GM23338 (cell line): ENCODE data around the gene CDX1. TPM values are rescaled to one million over a fixed set of nuclear protein-coding genes. Genes with fewer than 3 reads are reported as not detected.

Experiments used
- ATAC-seq: fragments of 200-7000 bp; cut with Tn5 transposase; 3 replicates; pipeline ENCODE4 v1.9.1; 2020
- DNase-seq: peaks from one replicate; pipeline ENCODE4 v3.0.0-alpha.2; 2015; ENCODE audit warnings: low spot score
- H2AFZ ChIP-seq: fragments of 200-600 bp; sonication (generic); 2 replicates; pipeline ENCODE4 v1.8.0; 2016; ENCODE audit warnings: antibody characterized with exemption, mild to moderate bottlenecking, moderate library complexity
- H3F3A ChIP-seq: fragments of 200-600 bp; sonication (generic); replicated peaks from 2 replicates; pipeline ENCODE4 v1.8.0; 2017; ENCODE audit warnings: antibody characterized with exemption, mixed run types, low read depth
- H3K27ac ChIP-seq: fragments of 200-600 bp; sonication (generic); 2 replicates; pipeline ENCODE4 v1.6.1; 2016; ENCODE audit warnings: low read depth
- H3K27me3 ChIP-seq: fragments of 200-600 bp; sonication (generic); 2 replicates; pipeline ENCODE4 v1.8.0; 2016; ENCODE audit warnings: mild to moderate bottlenecking, mixed run types, moderate library complexity; ENCODE audit not compliant: insufficient read depth
- H3K36me3 ChIP-seq: fragments of 200-600 bp; sonication (generic); 2 replicates; pipeline ENCODE4 v1.8.0; 2016; ENCODE audit warnings: mild to moderate bottlenecking; ENCODE audit not compliant: insufficient read depth
- H3K4me1 ChIP-seq: fragments of 200-600 bp; sonication (generic); 2 replicates; pipeline ENCODE4 v1.8.0; 2016; ENCODE audit warnings: mild to moderate bottlenecking, moderate library complexity; ENCODE audit not compliant: insufficient read depth
- H3K4me2 ChIP-seq: fragments of 200-600 bp; sonication (generic); 2 replicates; pipeline ENCODE4 v1.7.1; 2017; ENCODE audit warnings: mixed run types
- H3K4me3 ChIP-seq: fragments of 200-600 bp; sonication (generic); 2 replicates; pipeline ENCODE4 v1.6.1; 2016; ENCODE audit warnings: mixed run types
- H3K79me2 ChIP-seq: fragments of 200-600 bp; sonication (generic); replicated peaks from 2 replicates; pipeline ENCODE4 v1.8.0; 2017; ENCODE audit warnings: mild to moderate bottlenecking; ENCODE audit not compliant: insufficient read depth
- H3K9me2 ChIP-seq: fragments of 200-600 bp; sonication (generic); 2 replicates; pipeline ENCODE4 v1.8.0; 2017; ENCODE audit not compliant: insufficient read depth
- H4K20me1 ChIP-seq: fragments of 200-600 bp; sonication (generic); replicated peaks from 2 replicates; pipeline ENCODE4 v1.8.0; 2017; ENCODE audit warnings: mild to moderate bottlenecking; ENCODE audit not compliant: insufficient read depth
- H3K27ac Mint-ChIP-seq: 2 replicates; pipeline ENCODE4 v1.8.0; 2020; ENCODE audit warnings: inconsistent platforms, mild to moderate bottlenecking, moderate library complexity, mixed read lengths
- H3K27me3 Mint-ChIP-seq: 3 replicates; pipeline ENCODE4 v1.8.0; 2022; ENCODE audit warnings: low read depth, mild to moderate bottlenecking, moderate library complexity, mixed read lengths, inconsistent platforms; ENCODE audit not compliant: insufficient read depth, poor library complexity
- H3K36me3 Mint-ChIP-seq: 3 replicates; pipeline ENCODE4 v1.8.0; 2021; ENCODE audit warnings: low read depth, mild to moderate bottlenecking, inconsistent platforms, moderate library complexity, mixed read lengths
- H3K4me1 Mint-ChIP-seq: 3 replicates; pipeline ENCODE4 v1.8.0; 2020; ENCODE audit warnings: mild to moderate bottlenecking, inconsistent platforms, mixed read lengths
- H3K4me3 Mint-ChIP-seq: 3 replicates; pipeline ENCODE4 v1.8.0; 2021; ENCODE audit warnings: moderate library complexity, mild to moderate bottlenecking, inconsistent platforms, mixed read lengths
- H3K9me3 Mint-ChIP-seq: 3 replicates; pipeline ENCODE4 v1.8.0; 2020; ENCODE audit warnings: moderate library complexity, mild to moderate bottlenecking, inconsistent platforms, mixed read lengths
- CREB1 ChIP-seq: fragments of 250-450 bp; sonication (Bioruptor Pico); IDR thresholded peaks from 2 replicates; pipeline ENCODE4 v1.5.0; 2020; ENCODE audit warnings: low read depth, mild to moderate bottlenecking, moderate library complexity
- CTCF ChIP-seq, 2 experiments: fragments of 200-600 bp in 1 of 2; sonication (generic) in 1 of 2; conservative IDR thresholded peaks; 2 replicates each; pipeline versions ENCODE4 v1.5.1 to v1.6.1; 2016 to 2017; ENCODE audit warnings: antibody characterized with exemption in 2 of 2, low read depth in 2 of 2, mild to moderate bottlenecking in 2 of 2, moderate library complexity in 1 of 2
- ETS1 ChIP-seq: IDR thresholded peaks from 2 replicates; pipeline ENCODE4 v1.6.1; 2016; ENCODE audit warnings: antibody characterized with exemption
- EZH2 ChIP-seq: fragments of 200-600 bp; sonication (generic); IDR thresholded peaks from one replicate; pipeline ENCODE4 v1.8.0; 2017; ENCODE audit warnings: antibody characterized with exemption, mild to moderate bottlenecking, low read depth; ENCODE audit not compliant: unreplicated experiment
- EZH2phosphoT487 ChIP-seq: fragments of 200-600 bp; sonication (generic); IDR thresholded peaks from one replicate; pipeline ENCODE4 v1.8.1; 2018; ENCODE audit warnings: antibody characterized with exemption; ENCODE audit not compliant: unreplicated experiment
- JUNB ChIP-seq: IDR thresholded peaks from one replicate; pipeline ENCODE4 v1.6.1; 2016; ENCODE audit warnings: antibody characterized with exemption; ENCODE audit not compliant: unreplicated experiment
- NANOG ChIP-seq: IDR thresholded peaks from 2 replicates; pipeline ENCODE4 v1.6.1; 2016; ENCODE audit warnings: antibody characterized with exemption, borderline replicate concordance
- POLR2AphosphoS5 ChIP-seq: IDR thresholded peaks from 2 replicates; pipeline ENCODE4 v1.6.1; 2016; ENCODE audit warnings: antibody characterized with exemption, low read depth
- REST ChIP-seq: IDR thresholded peaks from one replicate; pipeline ENCODE4 v1.6.1; 2018; ENCODE audit warnings: antibody characterized with exemption; ENCODE audit not compliant: unreplicated experiment
- STAT1 ChIP-seq: IDR thresholded peaks from one replicate; pipeline ENCODE4 v1.6.1; 2016; ENCODE audit warnings: antibody characterized with exemption; ENCODE audit not compliant: unreplicated experiment
- ZNF114 ChIP-seq: fragments of 250-450 bp; sonication (Bioruptor Pico); IDR thresholded peaks from 2 replicates; pipeline ENCODE4 v1.5.0; 2020; ENCODE audit warnings: mild to moderate bottlenecking, moderate library complexity
- ZNF331 ChIP-seq: fragments of 250-450 bp; sonication (Bioruptor Pico); IDR thresholded peaks from 2 replicates; pipeline ENCODE4 v1.5.0; 2020; ENCODE audit warnings: low read depth, mild to moderate bottlenecking, moderate library complexity
- ZNF462 ChIP-seq: fragments of 250-450 bp; sonication (Bioruptor Pico); IDR thresholded peaks from 2 replicates; pipeline ENCODE4 v1.5.0; 2020; ENCODE audit warnings: mild to moderate bottlenecking, moderate library complexity
- polyA plus RNA-seq: library from polyadenylated mRNA; unstranded; fragments of >200 nt; fragmentation: Nextera tagmentation; extraction: Ambion mirVana; gene quantifications from 2 replicates; pipeline ENCODE4 v1.2.1, GENCODE V29; 2016
- total RNA-seq: library from RNA; depleted of rRNA; stranded (reverse); fragments of >200 nt; shearing (Covaris generic); gene quantifications from 2 replicates; pipeline ENCODE4 v1.2.3, GENCODE V29; 2014

CDX1 gene
- total and polyA plus RNA-seq, 2 experiments from 2014 or later, result not detected

- Histone ChIP-seq H3K9me2 (no peaks in the 10 kb centered on the region), H3K36me3 (no peaks in the 10 kb centered on the region), H4K20me1 (no peaks in the 10 kb centered on the region), H3K79me2 (no peaks in the 10 kb centered on the region), H3K4me2 (no peak overlapping the region), H2AFZ (no peak overlapping the region; the same call in 1 of the 2 replicates), H3F3A (no peaks in the 10 kb centered on the region), H3K4me1 (peaks cover 10% of the 10 kb centered on the region), H3K27ac (no peak overlapping the region), H3K27me3 (no peaks in the 10 kb centered on the region), H3K4me3 (no peak overlapping the region)
- Mint-ChIP-seq H3K27ac (no peak overlapping the region), H3K4me1 (peaks cover 51% of the 10 kb centered on the region), H3K36me3 (no peaks in the 10 kb centered on the region; the same call in 2 of the 3 replicates), H3K27me3 (peaks cover 14% of the 10 kb centered on the region), H3K9me3 (no peaks in the 10 kb centered on the region), H3K4me3 (no peak overlapping the region; the same call in 2 of the 3 replicates)
- ATAC-seq, result peak; percentile 13
- no peak for TF ChIP-seq ZNF462 (CRISPR knock-in tag)
- TF ChIP-seq CTCF (conservative IDR thresholded peaks at IDR 0.05; ENCODE audit: low read depth in 2 of 2), result no peak
- no peak for TF ChIP-seq STAT1
- no peak for TF ChIP-seq REST
- TF ChIP-seq ZNF331, result no peak
- TF ChIP-seq JUNB, result no peak
- no peak for TF ChIP-seq POLR2AphosphoS5
- TF ChIP-seq ETS1, result no peak
- no peak for TF ChIP-seq NANOG
- TF ChIP-seq EZH2, result no peak
- no peak for TF ChIP-seq EZH2phosphoT487
- no peak for TF ChIP-seq CREB1 (CRISPR knock-in tag)
- TF ChIP-seq ZNF114, result no peak
- no peak for DNase-seq
These were observed 23.0 kb upstream of the CDX1 start for GRCh38 chr5:150143350-150144245.
